Fibroblast of villous mesenchyme (primary cell): ENCODE measurements around the gene ELMO3. TPM values are rescaled to one million over a fixed set of nuclear protein-coding genes. Genes with fewer than 3 reads are reported as not detected.

Experiments used
- DNase-seq: peaks from one replicate; pipeline ENCODE4 v3.0.0-alpha.2; 2010; ENCODE audit warnings: low read depth
- H3K4me3 ChIP-seq: 2 replicates; pipeline ENCODE4 v1.5.1; 2011; ENCODE audit warnings: low read depth, mild to moderate bottlenecking, low read length
- total RNA-seq: library from RNA; depleted of rRNA; stranded (reverse); fragments of >200 nt; gene quantifications from 2 replicates; pipeline ENCODE4 v1.2.3, GENCODE V29; 2012
- TF ChIP-seq, protein P1 (sequence below): IDR thresholded peaks from 2 replicates; pipeline ENCODE4 v1.5.1; 2012; ENCODE audit warnings: low read depth, mild to moderate bottlenecking, low read length; ENCODE audit not compliant: insufficient read depth

The ELMO3 gene
- total RNA-seq, 1 donor: 0.43 TPM

DNA sequence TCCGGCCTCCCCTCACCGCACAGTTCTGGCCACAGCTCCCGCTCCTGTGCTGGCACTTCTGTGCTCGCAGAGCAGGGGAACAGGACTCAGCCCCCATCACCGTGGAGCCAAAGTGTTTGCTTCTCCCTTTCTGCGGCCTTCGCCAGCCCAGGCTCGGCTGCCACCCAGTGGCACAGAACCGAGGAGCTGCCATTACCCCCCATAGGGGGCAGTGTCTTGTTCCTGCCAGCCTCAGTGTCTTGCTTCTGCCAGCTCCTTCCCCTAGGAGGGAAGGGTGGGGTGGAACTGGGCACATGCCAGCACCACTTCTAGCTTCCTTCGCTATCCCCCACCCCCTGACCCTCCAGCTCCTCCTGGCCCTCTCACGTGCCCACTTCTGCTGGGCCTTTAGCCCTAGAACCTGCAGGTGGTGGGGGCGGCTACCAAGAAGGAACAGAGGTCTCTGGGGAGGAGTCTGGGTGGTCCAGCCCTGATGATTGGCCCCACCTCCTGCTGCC is 645 bp upstream of the ELMO3 start:
- TF ChIP-seq, protein P1, sequence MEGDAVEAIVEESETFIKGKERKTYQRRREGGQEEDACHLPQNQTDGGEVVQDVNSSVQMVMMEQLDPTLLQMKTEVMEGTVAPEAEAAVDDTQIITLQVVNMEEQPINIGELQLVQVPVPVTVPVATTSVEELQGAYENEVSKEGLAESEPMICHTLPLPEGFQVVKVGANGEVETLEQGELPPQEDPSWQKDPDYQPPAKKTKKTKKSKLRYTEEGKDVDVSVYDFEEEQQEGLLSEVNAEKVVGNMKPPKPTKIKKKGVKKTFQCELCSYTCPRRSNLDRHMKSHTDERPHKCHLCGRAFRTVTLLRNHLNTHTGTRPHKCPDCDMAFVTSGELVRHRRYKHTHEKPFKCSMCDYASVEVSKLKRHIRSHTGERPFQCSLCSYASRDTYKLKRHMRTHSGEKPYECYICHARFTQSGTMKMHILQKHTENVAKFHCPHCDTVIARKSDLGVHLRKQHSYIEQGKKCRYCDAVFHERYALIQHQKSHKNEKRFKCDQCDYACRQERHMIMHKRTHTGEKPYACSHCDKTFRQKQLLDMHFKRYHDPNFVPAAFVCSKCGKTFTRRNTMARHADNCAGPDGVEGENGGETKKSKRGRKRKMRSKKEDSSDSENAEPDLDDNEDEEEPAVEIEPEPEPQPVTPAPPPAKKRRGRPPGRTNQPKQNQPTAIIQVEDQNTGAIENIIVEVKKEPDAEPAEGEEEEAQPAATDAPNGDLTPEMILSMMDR: peak; percentile 56
- H3K4me3 ChIP-seq: no peak overlapping the region
- DNase-seq: no peak

DNA sequence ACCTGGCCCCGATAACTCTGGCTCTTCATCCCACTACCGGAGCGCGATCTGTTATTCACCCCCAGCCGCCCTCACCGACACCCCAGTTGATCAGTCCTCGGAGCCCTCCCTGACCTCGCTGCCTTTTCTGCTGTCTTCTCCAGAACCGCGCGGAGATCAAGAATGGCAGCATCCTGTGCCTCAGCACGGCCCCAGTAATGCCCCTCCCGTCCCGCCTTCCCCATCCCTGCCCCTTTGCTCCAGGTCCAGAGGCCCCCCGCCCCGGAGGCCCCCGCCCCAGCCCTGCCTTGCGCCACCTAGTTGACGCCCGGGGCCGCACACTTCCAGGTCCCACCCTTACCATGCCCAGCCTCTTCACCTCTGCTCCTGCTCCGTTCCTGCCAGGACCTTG is 872 bp downstream of the ELMO3 start:
- H3K4me3 ChIP-seq: no peak overlapping the region
- TF ChIP-seq, protein P1: no peak

DNA sequence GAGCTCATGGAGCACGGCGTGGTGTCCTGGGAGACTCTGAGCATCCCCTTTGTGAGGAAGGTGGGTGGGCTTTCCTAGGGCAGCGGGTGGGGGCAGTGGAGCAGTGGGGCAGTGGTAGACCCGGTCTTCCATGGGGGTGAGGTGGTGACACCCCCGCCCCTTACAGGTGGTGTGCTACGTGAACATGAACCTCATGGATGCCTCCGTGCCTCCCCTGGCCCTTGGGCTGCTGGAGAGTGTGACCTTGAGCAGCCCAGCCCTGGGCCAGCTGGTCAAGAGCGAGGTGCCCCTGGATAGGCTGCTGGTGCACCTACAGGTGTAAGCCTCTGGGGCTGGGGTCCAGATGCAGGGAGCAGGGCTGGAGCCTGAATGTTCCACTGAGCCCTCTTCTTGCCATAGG is 1.6 kb downstream of the ELMO3 start:
- TF ChIP-seq, protein P1: no peak
- no peak for DNase-seq

More for the DNA sequence above, 872 bp downstream of the ELMO3 start:
- no peak for DNase-seq

DNA sequence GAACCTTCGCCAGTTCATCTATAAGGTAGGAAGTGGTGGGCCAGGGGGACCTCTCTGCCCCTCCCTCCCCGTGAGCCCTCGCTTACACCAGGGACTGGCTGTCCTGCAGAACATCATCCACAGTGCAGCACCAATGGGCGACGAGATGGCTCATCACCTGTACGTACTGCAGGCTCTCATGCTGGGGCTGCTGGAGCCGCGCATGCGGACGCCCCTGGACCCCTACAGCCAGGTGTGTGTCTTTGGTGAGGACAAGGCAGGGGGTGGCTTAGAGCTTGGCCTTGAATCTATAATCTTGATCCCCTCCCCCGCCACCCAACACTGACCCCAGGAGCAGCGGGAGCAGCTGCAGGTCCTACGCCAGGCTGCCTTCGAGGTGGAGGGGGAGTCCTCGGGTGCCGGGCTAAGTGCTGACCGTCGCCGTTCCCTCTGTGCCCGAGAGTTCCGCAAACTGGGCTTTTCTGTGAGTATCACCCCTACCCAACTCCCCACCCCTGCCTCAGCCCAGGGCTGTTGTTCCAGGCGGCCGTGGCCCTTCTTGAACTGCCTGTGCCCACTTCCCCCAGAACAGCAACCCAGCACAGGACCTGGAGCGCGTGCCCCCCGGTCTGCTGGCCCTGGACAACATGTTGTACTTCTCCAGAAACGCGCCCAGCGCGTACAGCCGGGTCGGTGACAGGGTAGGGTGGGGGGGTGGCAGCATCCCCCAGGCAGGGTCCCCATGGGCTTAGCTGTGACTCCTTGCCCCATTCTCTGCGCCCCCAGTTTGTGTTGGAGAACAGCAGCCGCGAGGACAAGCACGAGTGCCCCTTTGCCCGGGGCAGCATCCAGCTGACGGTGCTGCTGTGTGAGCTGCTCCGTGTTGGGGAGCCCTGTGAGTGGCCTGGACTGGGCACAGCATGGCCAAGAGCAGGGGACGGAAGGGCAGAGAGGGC is 2.7 kb downstream of the ELMO3 start:
- no peak overlapping the region for H3K4me3 ChIP-seq
- DNase-seq: no peak
- TF ChIP-seq, protein P1: no peak

More for the DNA sequence above, 1.6 kb downstream of the ELMO3 start:
- H3K4me3 ChIP-seq: no peak overlapping the region

DNA sequence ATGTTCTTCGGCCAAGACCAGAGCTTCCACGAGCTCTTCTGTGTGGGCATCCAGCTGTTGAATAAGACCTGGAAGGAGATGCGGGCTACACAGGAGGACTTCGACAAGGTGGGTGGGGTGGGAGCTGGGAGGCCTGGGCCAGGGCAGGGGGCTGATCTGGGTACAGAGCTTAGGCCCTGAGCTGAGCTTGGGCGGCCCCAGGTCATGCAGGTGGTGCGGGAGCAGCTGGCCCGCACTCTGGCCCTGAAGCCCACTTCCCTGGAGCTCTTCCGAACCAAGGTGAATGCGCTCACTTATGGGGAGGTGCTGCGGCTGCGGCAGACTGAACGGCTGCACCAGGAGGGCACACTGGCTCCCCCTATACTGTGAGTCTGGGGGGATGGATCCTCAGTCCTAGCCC is 3.5 kb downstream of the ELMO3 start:
- DNase-seq: no peak
- TF ChIP-seq, protein P1: no peak

DNA sequence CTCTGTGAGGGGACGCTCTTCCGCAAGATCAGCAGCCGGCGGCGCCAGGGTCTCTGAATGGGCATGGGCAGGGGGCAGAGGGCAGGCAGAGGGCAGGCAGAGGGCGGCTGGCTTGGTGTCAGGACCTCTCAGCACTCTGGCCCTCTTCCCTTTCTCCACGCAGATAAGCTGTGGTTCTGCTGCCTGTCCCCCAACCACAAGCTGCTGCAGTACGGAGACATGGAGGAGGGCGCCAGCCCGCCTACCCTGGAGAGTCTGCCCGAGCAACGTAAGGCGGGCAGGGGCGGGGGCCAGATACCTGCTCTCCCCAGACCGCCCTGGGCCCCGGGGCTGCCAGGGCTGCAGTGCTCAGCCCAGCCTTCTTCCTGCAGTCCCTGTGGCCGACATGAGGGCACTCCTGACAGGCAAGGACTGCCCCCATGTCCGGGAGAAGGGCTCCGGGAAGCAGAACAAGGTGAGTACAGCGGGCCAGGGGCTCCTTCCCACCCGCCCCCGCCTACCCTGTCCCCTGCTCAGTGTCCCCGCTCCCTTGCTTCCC is 4.1 kb downstream of the ELMO3 start:
- TF ChIP-seq, protein P1: no peak

More for the DNA sequence above, 3.5 kb downstream of the ELMO3 start:
- H3K4me3 ChIP-seq: no peak overlapping the region

More for the DNA sequence above, 4.1 kb downstream of the ELMO3 start:
- DNase-seq: no peak
- H3K4me3 ChIP-seq: no peak overlapping the region
